HT1080 (cell line): Measurements from ENCODE around the gene MED1. TPM values are rescaled to one million over a fixed set of nuclear protein-coding genes. Genes with fewer than 3 reads are reported as not detected.
"Not testable (repeated sequence)": the region's sequence is repeated elsewhere in the genome, so short reads cannot be mapped to it uniquely, and the experiment has no call there.

ENCODE experiments used
- DNase-seq: peaks from one replicate; pipeline ENCODE4 v3.0.0-alpha.2; 2015; ENCODE audit warnings: low read depth
- total RNA-seq: library from RNA; depleted of rRNA; stranded (reverse); fragments of >200 nt; shearing (Covaris generic); gene quantifications from 2 replicates; pipeline ENCODE4 v1.2.3, GENCODE V29; 2014

Gene MED1
- total RNA-seq, 1 experiment from 2014 or later, result 24.5 TPM

DNA sequence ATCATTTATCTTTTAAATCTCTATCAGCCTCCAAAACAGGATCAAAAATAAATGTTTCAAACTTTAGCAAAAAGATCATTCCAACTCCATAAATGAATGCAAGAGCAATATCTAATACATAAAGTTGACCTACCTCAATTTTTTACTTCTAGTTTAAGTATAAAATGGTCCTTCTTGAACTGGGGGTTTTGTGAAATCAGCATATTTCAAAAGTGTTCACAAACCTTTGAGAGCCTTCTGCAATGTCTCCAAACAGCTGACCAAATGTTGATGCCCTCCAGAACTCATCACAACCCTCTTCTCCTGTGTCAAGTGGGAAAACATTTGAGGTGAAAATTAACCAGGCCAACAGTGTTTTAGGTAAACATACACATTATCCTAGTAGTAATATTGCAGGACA, 7.7 kb downstream of the MED1 start:
- no peak for DNase-seq

DNA sequence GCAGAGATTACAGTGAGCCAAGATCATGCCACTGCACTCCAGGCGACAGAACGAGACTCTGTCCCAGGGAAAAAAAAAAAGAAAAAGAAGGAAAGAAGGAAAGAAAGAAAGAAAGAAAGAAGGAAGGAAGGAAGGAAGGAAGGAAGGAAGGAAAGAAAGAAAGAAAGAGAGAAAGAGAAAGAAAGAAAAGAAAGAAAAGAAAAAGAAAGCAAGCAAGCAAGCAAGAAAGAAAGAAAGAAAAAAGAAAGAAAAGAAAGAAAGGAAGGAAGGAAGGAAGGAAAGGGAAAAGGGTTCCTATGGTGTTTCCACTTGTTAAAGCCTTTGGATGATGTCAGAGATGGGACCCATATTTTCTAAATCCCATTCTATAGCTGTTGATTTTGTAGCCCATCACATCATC, 11.2 kb downstream of the MED1 start:
- not testable (repeated sequence) for DNase-seq

DNA sequence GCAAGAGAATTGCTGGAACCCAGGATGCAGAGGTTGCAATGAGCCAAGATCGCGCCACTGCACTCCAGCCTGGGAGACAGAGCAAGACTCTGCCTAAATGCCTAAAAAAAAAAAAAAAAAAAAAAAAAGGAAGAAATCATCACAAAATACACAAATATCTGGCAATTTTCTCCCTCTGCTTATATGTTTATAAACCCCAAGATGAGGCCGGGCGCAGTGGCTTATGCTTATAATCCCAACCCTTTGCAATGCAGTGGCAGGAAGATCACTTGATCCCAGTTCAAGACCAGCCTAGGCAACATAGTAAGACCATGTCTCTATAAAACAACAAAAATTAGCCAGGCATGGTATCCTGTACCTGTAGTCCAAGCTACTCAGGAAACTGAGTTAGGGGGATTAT, 21.5 kb downstream of the MED1 start:
- DNase-seq, result no peak

DNA sequence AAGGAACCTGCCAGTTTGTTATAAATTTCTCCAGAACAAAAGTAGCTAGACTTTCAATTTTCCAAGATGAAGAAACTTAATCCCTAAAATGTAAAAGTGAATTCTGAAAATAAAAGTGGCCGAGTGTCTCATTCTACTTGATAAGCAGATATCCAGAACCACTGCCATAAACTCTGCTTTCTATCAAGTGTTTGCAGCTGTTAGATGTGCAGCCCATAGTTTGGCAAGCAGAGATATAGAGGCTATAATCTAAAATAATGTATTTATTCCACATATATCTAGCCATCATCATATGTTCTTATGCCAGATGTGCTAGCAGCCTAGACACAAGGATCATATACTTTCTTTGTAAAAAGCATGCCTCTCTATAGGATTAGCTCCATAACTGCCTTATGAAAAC, 34.9 kb downstream of the MED1 start:
- DNase-seq, result no peak

DNA sequence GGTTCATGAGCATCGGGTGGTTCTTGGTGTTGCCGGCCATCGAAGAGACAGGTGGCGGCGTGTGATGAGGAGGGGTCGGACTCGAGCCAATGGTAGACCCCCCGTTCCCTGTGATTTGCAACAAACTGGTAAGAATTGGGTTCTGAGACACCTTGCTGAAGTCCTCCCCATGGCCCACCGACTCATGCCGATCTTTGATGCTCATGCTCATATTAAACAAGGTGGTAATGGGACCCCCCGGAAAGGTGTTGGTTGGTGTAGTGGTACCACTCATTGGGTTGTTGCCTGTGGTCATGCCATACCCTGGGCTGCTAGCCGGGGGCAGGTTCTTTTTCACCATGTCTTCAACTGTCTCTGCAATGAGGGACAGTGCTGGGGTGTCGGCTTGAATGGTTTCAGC, 40.8 kb downstream of the MED1 start:
- DNase-seq, result no peak

DNA sequence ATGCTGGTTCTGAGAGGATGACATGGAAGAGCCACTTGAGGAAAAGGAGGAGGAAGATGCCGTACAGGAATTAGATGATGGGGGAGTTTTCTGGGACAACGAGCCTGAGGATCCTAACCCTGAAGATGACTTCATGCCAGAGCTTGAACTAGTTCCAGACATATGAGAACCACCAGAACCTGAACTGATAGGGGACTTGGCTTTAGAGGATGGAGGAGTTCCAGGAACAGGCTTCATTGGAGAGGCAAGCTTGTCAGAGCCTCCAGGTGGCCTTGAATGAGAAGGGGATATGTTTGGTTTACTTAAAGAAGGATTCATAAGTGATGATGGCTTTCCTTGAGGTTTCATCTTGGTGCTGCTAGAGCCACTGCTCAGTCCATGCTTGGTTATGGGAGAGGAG, 42.7 kb downstream of the MED1 start:
- no peak for DNase-seq

DNA sequence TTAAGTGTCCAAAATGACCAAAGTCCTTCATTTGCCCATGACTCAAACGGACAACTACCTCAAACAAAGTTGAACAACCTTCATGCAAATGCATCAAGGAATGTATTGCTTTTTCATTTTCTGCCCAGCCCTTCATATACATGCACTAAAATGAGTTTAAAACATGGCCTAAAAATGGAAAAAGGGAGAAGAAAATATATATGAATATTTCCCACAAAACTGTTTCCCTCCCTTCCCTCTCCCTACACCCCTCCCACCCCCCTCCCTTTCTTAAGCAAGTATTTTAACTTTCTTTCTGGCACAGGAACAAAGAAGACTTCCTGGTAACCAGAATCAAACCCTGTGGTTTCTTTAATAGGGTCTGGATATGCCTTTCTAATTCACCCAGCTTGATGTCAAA, 44.1 kb downstream of the MED1 start:
- DNase-seq, result no peak

DNA sequence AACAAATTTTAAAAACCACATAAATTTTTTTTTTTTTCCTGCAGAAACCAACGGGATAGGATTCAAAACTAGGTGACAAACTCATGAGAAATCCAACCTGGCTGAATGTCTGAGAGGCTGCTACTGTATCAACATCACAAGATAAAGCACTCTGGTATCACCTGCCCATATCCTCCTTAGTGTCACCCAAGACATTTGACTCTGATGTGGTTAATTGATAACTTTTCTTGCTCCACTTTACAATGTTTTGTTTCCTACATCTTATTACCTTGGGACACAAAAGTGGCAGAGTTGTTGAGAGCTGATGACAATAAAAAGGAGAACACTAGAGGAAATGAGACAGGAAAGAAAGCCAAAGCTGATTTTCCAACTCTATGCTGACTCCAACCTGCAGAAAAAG, 45.6 kb downstream of the MED1 start:
- no peak for DNase-seq

DNA sequence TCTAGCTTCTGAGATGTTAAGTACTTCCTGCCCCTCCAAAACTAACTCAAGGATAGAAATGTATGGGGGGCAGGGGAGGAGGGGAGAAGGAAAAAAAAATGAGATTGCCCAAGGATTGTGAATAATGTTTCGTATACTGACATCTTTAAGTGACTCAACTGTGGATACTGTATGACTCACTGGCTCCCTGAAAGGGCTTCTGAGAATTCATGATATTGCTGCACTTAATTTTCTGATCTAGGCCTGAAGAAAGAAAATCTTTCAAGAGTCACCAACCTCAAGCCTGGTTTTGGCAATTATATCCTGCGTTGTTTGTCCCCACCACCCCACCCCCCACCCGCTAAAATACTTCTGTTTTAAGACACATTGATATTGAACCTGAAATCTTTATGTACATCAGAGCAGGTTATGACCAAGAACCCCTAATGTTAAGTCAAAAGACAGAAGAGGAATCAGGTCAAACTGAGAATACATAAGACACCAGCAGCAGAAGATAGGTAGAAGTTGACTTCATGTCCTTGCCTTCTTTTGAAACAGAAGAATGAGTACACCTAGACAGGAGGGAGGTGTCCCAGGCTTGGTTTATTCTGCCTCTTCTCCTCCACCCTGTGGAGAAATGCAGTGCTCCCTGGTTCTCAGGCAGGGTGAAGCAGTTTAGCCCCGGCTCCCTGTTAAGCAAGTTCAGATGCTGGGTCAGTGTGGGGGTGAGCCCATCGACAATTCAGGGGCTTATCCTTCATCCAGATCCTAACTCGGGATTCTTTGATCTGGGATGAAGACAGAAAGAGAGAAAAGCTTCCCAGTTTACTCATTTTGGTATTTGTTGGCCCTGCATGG, 46.3 kb downstream of the MED1 start:
- peak; percentile 91 for DNase-seq

DNA sequence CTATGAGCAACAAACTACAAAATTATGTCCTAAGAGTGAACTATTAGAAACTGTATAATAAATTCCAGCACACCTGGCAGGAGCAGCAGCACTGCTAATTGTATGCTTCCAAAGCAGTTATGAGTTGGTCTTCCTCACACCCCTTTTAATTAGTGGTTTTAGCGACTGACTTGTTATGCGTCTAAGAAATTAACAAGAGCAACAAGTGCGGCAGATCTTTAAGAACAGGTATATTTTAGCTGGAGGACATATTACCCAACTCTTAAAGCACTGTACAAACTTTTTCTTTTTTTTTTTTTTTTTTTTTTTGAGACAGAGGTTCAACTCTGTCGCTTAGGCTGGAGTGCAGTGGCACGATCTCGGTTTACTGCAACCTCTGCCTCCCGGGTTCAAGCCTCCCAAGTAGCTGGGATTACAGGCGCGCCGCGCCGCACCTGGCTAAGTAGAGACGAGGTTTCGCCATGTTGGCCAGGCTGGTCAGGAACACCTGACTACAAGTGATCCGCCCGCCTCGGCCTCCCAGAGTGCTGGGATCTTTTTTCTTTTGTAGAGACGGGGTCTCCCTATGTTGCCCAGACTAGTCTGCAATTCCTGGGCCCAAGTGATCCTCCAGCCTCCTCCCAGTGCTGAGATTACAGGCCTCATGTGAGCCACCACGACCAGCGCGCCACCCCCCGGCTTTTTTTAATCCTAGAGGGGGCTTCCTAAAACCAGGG, 48.0 kb downstream of the MED1 start:
- DNase-seq, result no peak

DNA sequence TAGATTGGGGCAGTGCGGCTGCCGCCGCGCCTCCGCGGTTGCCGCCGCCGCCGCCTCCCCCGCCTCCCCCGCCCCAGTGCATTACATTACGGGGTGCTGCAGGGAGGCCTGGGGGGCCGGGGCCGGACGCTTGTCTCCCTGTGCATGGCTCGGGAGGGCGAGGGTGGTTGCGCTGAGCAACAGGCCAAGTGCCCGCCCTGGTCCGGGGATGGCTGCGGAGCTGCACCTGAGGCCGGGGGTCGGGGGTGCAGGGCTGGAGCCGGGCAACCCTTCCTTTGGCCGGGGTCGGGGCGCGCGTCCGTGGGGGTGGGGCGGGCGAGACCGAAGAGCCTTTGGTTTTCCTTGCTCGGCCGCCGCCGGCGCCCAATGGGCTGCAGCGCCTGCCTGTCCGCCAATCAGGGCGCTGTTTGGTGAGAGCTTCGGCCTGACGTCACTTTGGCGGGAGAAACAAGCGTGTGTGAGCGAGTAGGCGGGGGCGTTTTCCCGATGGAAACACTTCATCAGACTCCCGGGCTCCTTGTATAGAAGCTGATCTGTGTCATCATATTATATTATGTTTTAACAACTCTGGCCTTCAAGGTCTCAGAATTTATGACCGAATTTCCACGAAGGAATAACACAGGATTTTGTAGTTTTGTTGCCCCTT, 48.7 kb downstream of the MED1 start:
- peak; percentile 89 for DNase-seq

DNA sequence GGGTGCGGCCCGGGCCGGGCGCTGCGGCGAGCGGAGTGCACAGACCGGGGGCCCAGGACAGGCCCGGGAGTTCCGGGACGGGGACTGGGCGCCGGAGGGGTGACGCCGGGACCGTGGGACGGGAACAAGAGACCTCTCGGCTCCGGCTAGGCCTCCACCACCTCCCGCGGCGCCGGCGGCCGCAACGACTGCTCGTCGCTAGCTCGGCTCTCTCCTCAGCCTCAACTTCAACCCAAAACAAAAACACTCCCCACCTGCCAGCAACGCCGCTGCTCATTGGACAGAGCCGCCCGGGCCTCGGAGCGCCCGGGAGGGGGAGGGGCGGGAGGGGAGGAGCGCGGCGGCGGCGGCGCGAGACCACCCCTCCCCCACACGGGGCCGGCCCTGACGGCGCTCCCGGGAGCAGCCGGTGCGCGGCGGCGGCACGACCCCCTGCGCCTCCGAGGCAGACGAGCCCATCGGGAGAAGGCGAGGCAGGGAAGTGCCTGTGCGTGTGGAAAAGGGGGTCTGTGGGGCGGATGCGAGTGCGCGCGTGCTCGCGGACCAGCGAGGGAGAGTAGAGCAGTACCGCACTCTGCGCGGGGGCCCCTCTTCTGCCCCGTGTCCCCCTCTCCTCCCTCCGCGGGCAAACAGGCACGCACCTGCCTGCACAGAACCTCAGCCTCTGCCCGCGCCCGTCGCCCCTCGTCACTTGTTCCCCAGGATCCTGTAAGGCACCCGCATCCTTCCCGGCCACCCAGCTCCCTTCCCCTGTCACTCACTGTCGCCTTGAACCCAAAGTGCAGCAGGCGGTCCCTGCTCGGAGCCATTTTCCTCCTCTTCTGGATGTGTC, 49.4 kb downstream of the MED1 start, which contains the start of gene FBXL20:
Gene FBXL20, minus strand, starts transcription at position 215 of the 832 bp plus-strand sequence. CDS start 224 bp downstream, outside the sequence.
- DNase-seq, result peak; percentile 80

DNA sequence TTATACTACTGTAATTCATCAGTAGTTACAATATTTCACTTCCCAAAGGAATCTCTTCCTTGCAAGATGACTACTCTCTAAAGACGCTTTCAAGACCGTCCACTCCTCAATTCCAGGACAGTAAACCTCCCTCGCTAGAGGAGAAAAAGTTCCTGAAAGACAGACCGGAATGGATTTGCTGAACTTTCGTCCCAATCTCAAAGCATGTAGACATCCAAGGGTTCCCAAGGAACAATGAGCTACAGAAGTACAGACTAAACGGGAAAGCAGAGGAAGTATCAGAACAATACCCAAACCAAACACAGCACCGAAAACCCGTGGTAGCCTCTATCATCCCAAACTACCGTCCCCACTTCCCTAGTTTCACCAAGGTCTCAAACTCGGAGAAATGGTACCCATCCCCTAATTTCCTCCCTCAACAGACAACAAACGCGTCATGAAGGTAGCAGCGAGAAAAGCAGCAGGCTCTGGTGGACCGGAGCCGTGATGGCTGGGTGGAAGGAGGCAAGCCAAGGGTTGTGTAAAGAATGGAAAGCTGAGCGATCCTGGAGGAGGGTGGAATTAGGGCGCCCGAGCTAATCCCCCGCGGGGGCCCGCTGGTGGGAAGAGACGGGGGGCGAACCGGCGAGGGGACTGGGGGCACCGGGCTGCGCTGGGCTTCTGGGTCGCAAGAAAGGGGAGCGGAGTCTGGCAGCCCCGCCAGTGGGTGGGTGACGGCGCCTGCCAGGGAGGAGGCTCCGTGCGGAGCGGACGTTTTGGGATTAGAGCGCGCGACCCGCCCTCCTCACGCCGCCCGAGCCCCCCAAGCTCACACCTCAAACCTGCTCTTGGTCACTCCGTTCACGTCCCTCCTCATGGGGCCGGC, 50.3 kb downstream of the MED1 start:
- DNase-seq, result no peak

DNA sequence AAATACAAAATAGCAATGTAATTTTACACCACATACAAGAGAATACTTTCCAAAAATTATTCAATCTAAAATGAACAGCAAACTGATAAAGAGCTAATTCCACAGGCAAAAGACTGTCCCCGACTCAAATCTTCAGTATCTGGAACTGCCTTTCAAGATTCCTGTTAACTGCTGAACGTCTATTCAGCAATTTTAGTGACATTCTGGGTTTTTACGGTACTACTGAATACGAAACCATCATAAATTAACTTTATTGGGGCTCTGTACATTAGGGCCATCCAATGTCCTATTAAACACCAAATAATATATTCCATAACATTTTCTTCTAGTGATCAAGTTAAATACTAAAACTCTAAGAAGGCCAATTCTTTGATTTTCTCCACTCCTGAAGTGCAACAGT, 51.3 kb downstream of the MED1 start:
- DNase-seq, result no peak

DNA sequence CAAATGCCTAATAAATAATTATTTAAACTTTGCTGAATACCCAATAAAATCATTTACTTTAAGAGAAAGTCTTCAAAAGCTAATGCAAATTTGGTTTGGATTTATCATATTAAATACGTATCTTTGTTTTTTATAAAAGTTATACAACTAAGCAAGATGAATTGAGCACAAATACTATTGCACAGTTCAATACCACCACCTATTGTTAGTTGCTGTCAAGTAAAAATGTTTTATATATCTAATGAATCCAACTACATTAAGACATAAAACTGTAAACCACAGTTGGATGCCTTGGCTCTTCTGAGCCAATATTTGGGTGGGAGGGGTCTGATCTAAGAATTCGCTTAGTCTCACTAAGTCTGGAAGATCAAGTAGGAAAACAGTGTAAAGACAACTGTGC, 57.3 kb downstream of the MED1 start:
- no peak for DNase-seq

DNA sequence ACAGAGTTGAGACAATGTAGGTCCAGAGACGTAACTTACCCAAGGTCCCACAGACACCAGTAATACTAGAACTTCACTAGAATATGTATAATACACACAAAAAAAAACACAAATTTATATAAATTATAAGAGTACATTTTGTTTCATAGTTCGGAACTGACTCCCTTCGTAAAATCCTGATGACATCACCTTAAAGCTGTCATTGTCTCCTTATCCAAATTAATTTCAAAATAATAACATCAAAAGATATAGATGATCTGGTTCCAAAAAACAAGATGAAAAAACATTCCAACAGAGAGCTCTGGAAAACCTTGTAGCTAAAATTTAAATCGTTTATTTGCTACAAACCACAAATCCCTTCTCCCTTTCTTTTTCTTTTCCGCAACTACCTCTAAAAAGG, 59.6 kb downstream of the MED1 start:
- DNase-seq, result no peak

DNA sequence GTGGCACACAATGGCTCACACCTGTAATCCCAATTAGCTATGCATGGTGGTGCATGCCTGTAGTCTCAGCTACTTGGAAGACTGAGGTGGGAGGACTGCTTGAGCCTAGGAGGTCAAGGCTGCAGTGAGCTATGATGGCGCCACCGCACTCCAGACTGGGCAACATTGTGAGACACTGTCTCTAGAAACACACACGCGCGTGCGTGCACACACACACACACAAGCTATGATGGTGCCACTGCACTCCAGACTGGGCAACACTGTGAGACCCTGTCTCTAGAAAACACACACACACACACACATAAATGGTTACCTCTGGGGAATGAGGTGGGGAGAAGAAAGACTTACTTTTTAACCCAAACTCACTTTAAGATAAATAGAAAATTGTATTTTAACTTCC, 66.0 kb downstream of the MED1 start:
- DNase-seq, result no peak

DNA sequence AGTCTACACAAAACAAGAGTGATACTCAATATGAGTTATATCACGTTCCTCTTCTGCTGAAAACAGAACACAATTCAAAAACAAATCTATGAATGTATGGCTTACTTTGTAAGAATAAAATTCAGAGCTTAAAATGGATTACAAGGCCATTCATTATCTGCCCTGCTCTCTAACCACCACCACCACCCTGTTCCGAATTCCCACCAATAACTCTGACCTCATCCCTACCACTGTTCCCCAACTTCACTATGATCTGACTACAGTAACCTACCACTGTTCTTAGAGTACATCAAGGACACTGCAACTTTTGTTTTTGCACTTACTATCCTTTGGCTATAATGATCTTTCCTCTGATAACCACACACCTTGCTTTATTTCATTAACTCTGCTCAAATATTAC, 70.9 kb downstream of the MED1 start:
- DNase-seq, result no peak

DNA sequence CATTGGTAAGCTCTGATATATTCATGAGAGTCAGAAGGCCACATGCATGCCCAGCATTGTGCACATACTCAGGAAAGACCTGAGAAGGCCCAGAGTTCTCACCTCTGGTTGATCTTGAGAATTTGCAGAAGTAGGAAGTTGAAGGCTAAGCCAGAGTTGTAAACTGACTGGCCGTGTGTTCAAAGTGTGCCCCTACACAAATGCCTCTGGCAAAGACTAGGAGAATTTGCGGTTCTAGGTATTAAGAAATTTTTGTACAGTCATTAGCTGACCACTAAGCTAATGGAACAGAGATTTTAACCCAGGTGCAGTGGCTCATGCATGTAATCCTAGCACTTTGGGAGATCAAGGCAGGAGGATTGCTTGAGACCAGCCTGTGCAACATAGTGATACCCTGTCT, 74.6 kb downstream of the MED1 start:
- DNase-seq, result no peak

DNA sequence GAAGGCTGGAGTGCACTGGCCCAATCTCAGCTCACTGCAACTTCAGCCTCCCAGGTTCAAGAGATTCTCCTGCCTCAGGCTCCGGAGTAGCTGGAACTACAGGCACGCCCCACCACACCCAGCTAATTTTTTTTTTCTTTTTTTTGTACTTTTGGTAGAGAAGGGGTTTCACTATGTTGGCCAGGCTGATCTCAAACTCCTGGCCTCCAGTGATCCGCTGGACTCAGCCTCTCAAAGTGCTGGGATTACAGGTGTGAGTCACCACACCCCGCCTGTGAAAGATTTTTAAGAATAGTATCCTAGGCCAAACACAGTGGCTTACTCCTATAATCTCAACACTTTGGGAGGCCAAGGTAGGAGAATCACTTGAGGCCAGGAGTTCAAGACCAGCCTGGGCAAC, 83.3 kb downstream of the MED1 start:
- DNase-seq, result not testable (repeated sequence)
